Naive thymus-derived CD4-positive, alpha-beta T cell (primary cell): ENCODE data around the gene CLVS2. TPM values are rescaled to one million over a fixed set of nuclear protein-coding genes. Genes with fewer than 3 reads are reported as not detected.

ENCODE experiments used
- ATAC-seq: fragments of 150-1000 bp; cut with Tn5 transposase; 2 replicates; pipeline ENCODE4 v1.10.0; 2021; ENCODE audit warnings: mild to moderate bottlenecking, moderate library complexity
- CTCF ChIA-PET: fragments of 350-600 bp; sonication (Branson Sonifier 250); formaldehyde crosslinking; loops from one replicate; lab custom pipeline; 2021; ENCODE audit warnings: antibody characterized with exemption; lab: Charles Lee
- POLR2A ChIA-PET: fragments of 350-600 bp; sonication (Branson Sonifier 250); formaldehyde crosslinking; loops from one replicate; lab custom pipeline; 2021; ENCODE audit warnings: antibody characterized with exemption, inconsistent platforms; lab: Charles Lee
- DNase-seq, 9 donors: peaks; one replicate each; pipeline versions ENCODE4 v3.0.0 to v3.0.0-alpha.2; 2020 to 2022; ENCODE audit warnings: mixed read lengths in 1 of 9
- H3K27ac ChIP-seq: one replicate; pipeline ENCODE4 v1.7.0; 2013; ENCODE audit warnings: mild to moderate bottlenecking, low read depth, low read length, moderate library complexity
- H3K27me3 ChIP-seq, 2 donors: one replicate each; pipeline ENCODE4 v1.7.0; 2013; ENCODE audit warnings: low read length in 2 of 2, mild to moderate bottlenecking in 2 of 2, moderate library complexity in 2 of 2; ENCODE audit not compliant: control insufficient read depth in 2 of 2, insufficient read depth in 2 of 2
- H3K36me3 ChIP-seq, 3 experiments: 1 replicate in 2 of 3; 2 replicates in 1 of 3; pipeline ENCODE4 v1.7.0; 2013; ENCODE audit warnings: low read length in 3 of 3, mild to moderate bottlenecking in 3 of 3, moderate library complexity in 1 of 3; ENCODE audit not compliant: insufficient read depth in 3 of 3, control insufficient read depth in 2 of 3
- H3K4me1 ChIP-seq, 2 donors: one replicate each; pipeline ENCODE4 v1.7.0; 2013; ENCODE audit warnings: low read length in 2 of 2, mild to moderate bottlenecking in 2 of 2, moderate library complexity in 1 of 2; ENCODE audit not compliant: control insufficient read depth in 2 of 2, insufficient read depth in 2 of 2
- H3K4me3 ChIP-seq: 2 replicates; pipeline ENCODE4 v1.7.0; 2013; ENCODE audit warnings: mild to moderate bottlenecking, low read length
- H3K9me3 ChIP-seq, 3 experiments: 1 replicate in 2 of 3; 2 replicates in 1 of 3; pipeline ENCODE4 v1.7.0; 2013; ENCODE audit warnings: low read length in 3 of 3; ENCODE audit not compliant: control insufficient read depth in 2 of 3
- H3K27ac Mint-ChIP-seq, 9 donors: one replicate each; pipeline ENCODE4 v1.8.0; 2020 to 2022; ENCODE audit warnings: mixed read lengths in 9 of 9, mild to moderate bottlenecking in 8 of 9, moderate library complexity in 5 of 9, inconsistent platforms in 2 of 9
- H3K27me3 Mint-ChIP-seq, 5 donors: one replicate each; pipeline ENCODE4 v1.8.0; 2021 to 2022; ENCODE audit warnings: mixed read lengths in 5 of 5, mild to moderate bottlenecking in 1 of 5
- H3K36me3 Mint-ChIP-seq, 5 donors: one replicate each; pipeline ENCODE4 v1.8.0; 2020 to 2022; ENCODE audit warnings: mixed read lengths in 5 of 5, mild to moderate bottlenecking in 3 of 5, inconsistent platforms in 1 of 5
- H3K4me1 Mint-ChIP-seq, 7 donors: one replicate each; pipeline ENCODE4 v1.8.0; 2020 to 2022; ENCODE audit warnings: mixed read lengths in 7 of 7, mild to moderate bottlenecking in 3 of 7, inconsistent platforms in 1 of 7
- H3K4me3 Mint-ChIP-seq, 10 donors: one replicate each; pipeline ENCODE4 v1.8.0; 2020 to 2022; ENCODE audit warnings: mild to moderate bottlenecking in 10 of 10, mixed read lengths in 10 of 10, moderate library complexity in 6 of 10, inconsistent platforms in 2 of 10
- H3K9me3 Mint-ChIP-seq, 11 donors: one replicate each; pipeline ENCODE4 v1.8.0; 2020 to 2022; ENCODE audit warnings: mixed read lengths in 11 of 11, mild to moderate bottlenecking in 4 of 11, inconsistent platforms in 1 of 11, moderate library complexity in 1 of 11
- intact Hi-C, 2 donors: fragments of 100-400 bp; cut with micrococcal nuclease; formaldehyde crosslinking; loops; one replicate each; pipeline ENCODE4 v1.15.1; 2023
- polyA plus RNA-seq, 2 donors: library from polyadenylated mRNA; unstranded; fragments of 300-500 nt; fragmentation: Illumina TruSeq; gene quantifications; one replicate each; pipeline ENCODE4 v1.2.3, GENCODE V29; 2021
- total RNA-seq, 6 experiments: library from RNA in 5 of 6; stranded (reverse) in 5 of 6; gene quantifications; 1 replicate in 5 of 6; 2 replicates in 1 of 6; pipeline ENCODE4 v1.2.3 and lab custom pipeline; 2021 to 2026

Gene CLVS2
- total and polyA plus RNA-seq, 7 experiments from 2014 or later, result not detected

DNA sequence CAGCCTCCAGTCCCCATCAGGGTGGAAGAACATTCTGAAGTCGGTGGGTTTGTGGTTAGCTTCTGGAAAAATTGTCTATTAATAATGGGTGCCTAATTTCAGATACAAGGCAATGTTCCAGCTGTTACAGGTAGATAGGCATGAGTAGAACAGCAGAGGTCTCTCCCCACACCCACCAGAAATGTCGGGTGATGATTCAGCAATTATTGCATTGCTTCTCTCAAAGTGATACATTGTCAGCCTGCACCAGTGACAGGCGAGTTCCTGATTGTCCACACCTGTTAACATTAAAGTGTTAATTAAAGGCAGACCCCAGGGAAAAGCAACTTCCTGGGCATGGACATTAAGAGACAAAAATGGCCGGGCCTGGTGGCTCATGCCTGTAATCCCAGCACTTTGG, 18.9 kb upstream of the CLVS2 start:
- no peak overlapping the region for H3K4me3 Mint-ChIP-seq
- Histone ChIP-seq H3K27ac (no peak overlapping the region), H3K9me3 (no peaks in the 10 kb centered on the region), H3K4me3 (no peak overlapping the region), H3K27me3 (no peaks in the 10 kb centered on the region), H3K36me3 (no peaks in the 10 kb centered on the region), H3K4me1 (no peaks in the 10 kb centered on the region)
- DNase-seq (no peak), ATAC-seq (no peak)
- POLR2A ChIA-PET, result no interaction called here
- no peak overlapping the region for H3K27ac Mint-ChIP-seq
- peaks cover 0 to 3% (median 0%) of the 10 kb centered on the region in 11 donors for H3K9me3 Mint-ChIP-seq
- H3K36me3 Mint-ChIP-seq, result no peaks in the 10 kb centered on the region
- intact Hi-C loops, result no loop called here
- CTCF ChIA-PET, result no interaction called here
- no peaks in the 10 kb centered on the region for H3K27me3 Mint-ChIP-seq
- no peaks in the 10 kb centered on the region for H3K4me1 Mint-ChIP-seq

GRCh38 chr6:122984393-122984792, 11.6 kb upstream of the CLVS2 start:
- H3K4me3 ChIP-seq, result no peak overlapping the region
- no peaks in the 10 kb centered on the region for H3K4me1 Mint-ChIP-seq
- no peak for ATAC-seq
- peaks cover 0 to 22% (median 4%) of the 10 kb centered on the region in 11 donors for H3K9me3 Mint-ChIP-seq
- H3K4me3 Mint-ChIP-seq, result no peak overlapping the region
- H3K27me3 ChIP-seq, result no peaks in the 10 kb centered on the region
- H3K36me3 ChIP-seq, result no peaks in the 10 kb centered on the region
- H3K27ac ChIP-seq, result no peak overlapping the region
- intact Hi-C loops, result no loop called here
- peaks cover 0 to 7% (median 0%) of the 10 kb centered on the region in 5 donors for H3K27me3 Mint-ChIP-seq
- no peak for DNase-seq
- H3K27ac Mint-ChIP-seq, result no peak overlapping the region
- H3K4me1 ChIP-seq, result no peaks in the 10 kb centered on the region
- CTCF ChIA-PET, result no interaction called here
- no peaks in the 10 kb centered on the region for H3K9me3 ChIP-seq
- POLR2A ChIA-PET, result no interaction called here
- no peaks in the 10 kb centered on the region for H3K36me3 Mint-ChIP-seq

- Mint-ChIP-seq H3K36me3 (peaks cover 0 to 10% (median 0%) of the 10 kb centered on the region in 5 donors), H3K27me3 (peaks cover 39 to 56% (median 42%) of the 10 kb centered on the region in 5 donors), H3K9me3 (peaks cover 0 to 14% (median 5%) of the 10 kb centered on the region in 11 donors), H3K4me3 (no peak overlapping the region), H3K27ac (no peak overlapping the region), H3K4me1 (peaks cover 0 to 7% (median 5%) of the 10 kb centered on the region in 7 donors)
- Histone ChIP-seq H3K27ac (no peak overlapping the region), H3K4me1 (no peaks in the 10 kb centered on the region), H3K4me3 (no peak overlapping the region), H3K27me3 (peaks cover 0 to 5% of the 10 kb centered on the region in 2 donors), H3K36me3 (no peaks in the 10 kb centered on the region), H3K9me3 (no peaks in the 10 kb centered on the region)
- intact Hi-C loops, result no loop called here
- CTCF ChIA-PET, result no interaction called here
- DNase-seq (no peak), ATAC-seq (no peak)
- POLR2A ChIA-PET, result no interaction called here
Observed at GRCh38 chr6:122994256-122994655, 1.8 kb upstream of the CLVS2 start.

- Histone ChIP-seq H3K27ac (no peak overlapping the region), H3K4me1 (no peaks in the 10 kb centered on the region), H3K36me3 (no peaks in the 10 kb centered on the region), H3K9me3 (no peaks in the 10 kb centered on the region), H3K27me3 (peaks cover 0 to 5% of the 10 kb centered on the region in 2 donors), H3K4me3 (no peak overlapping the region)
- DNase-seq (no peak), ATAC-seq (no peak)
- intact Hi-C loops, result no loop called here
- ChIA-PET CTCF (no interaction called here), POLR2A (no interaction called here)
- peaks cover 34 to 55% (median 47%) of the 10 kb centered on the region in 5 donors for H3K27me3 Mint-ChIP-seq
- H3K4me1 Mint-ChIP-seq, result peaks cover 0 to 7% (median 5%) of the 10 kb centered on the region in 7 donors
- H3K4me3 Mint-ChIP-seq, result no peak overlapping the region
- H3K27ac Mint-ChIP-seq, result no peak overlapping the region
- H3K36me3 Mint-ChIP-seq, result peaks cover 0 to 10% (median 0%) of the 10 kb centered on the region in 5 donors
- peaks cover 0 to 12% (median 3%) of the 10 kb centered on the region in 11 donors for H3K9me3 Mint-ChIP-seq
Observed at GRCh38 chr6:122996794-122997505, 915 bp downstream of the CLVS2 start.

DNA sequence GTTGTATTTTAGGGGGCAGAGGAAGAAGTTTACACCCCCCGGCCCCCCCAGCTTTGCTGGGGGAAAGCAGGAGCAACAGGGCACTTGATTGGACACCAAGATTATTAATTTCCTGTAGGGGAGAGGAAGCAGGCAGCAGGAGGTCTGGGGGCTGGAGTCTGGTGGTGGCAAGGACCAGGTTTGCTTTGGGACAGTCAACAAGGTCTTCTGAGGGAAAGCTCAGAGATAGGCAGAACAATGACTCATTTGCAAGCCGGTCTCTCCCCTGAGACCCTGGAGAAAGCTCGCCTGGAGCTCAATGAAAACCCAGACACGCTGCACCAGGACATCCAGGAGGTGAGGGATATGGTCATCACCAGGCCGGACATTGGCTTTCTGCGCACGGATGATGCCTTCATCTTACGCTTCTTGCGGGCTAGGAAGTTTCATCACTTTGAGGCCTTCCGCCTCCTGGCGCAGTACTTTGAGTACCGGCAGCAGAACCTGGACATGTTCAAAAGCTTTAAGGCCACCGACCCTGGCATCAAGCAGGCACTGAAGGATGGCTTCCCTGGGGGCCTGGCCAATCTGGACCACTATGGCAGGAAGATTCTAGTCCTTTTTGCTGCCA, 1.6 kb downstream of the CLVS2 start:
- Mint-ChIP-seq H3K4me1 (peaks cover 0 to 7% (median 5%) of the 10 kb centered on the region in 7 donors), H3K27me3 (peaks cover 34 to 54% (median 46%) of the 10 kb centered on the region in 5 donors), H3K9me3 (peaks cover 0 to 12% (median 2%) of the 10 kb centered on the region in 11 donors), H3K4me3 (no peak overlapping the region), H3K27ac (no peak overlapping the region), H3K36me3 (peaks cover 0 to 10% (median 0%) of the 10 kb centered on the region in 5 donors)
- Histone ChIP-seq H3K4me1 (no peaks in the 10 kb centered on the region), H3K9me3 (no peaks in the 10 kb centered on the region), H3K27me3 (peaks cover 0 to 5% of the 10 kb centered on the region in 2 donors), H3K27ac (no peak overlapping the region), H3K4me3 (no peak overlapping the region), H3K36me3 (no peaks in the 10 kb centered on the region)
- POLR2A ChIA-PET, result no interaction called here
- DNase-seq, result no peak
- CTCF ChIA-PET, result no interaction called here
- intact Hi-C loops, result no loop called here
- ATAC-seq, result no peak

- no peaks in the 10 kb centered on the region for H3K9me3 ChIP-seq
- peaks cover 0 to 10% (median 0%) of the 10 kb centered on the region in 5 donors for H3K36me3 Mint-ChIP-seq
- no peak for ATAC-seq
- POLR2A ChIA-PET, result no interaction called here
- DNase-seq, result no peak
- H3K27ac Mint-ChIP-seq, result no peak overlapping the region
- H3K4me3 Mint-ChIP-seq, result no peak overlapping the region
- peaks cover 32 to 51% (median 43%) of the 10 kb centered on the region in 5 donors for H3K27me3 Mint-ChIP-seq
- no peak overlapping the region for H3K27ac ChIP-seq
- no peaks in the 10 kb centered on the region for H3K36me3 ChIP-seq
- no peaks in the 10 kb centered on the region for H3K4me1 ChIP-seq
- peaks cover 0 to 8% of the 10 kb centered on the region in 2 donors for H3K27me3 ChIP-seq
- H3K4me3 ChIP-seq, result no peak overlapping the region
- CTCF ChIA-PET, result no interaction called here
- H3K9me3 Mint-ChIP-seq, result peaks cover 0 to 12% (median 2%) of the 10 kb centered on the region in 11 donors
- H3K4me1 Mint-ChIP-seq, result peaks cover 0 to 7% (median 5%) of the 10 kb centered on the region in 7 donors
- intact Hi-C loops, result no loop called here
Observed at GRCh38 chr6:122998403-122998975, 2.5 kb downstream of the CLVS2 start.
